OCI-LY3 (cell line): Measurements from ENCODE around the gene ADCY4.

ENCODE experiments used
- H2AFZ ChIP-seq: fragments of 200-600, 300-600 bp; shearing (Covaris generic); 2 replicates; pipeline ENCODE4 v1.6.0; 2014; ENCODE audit warnings: antibody characterized with exemption, low read depth, low read length
- H3K27ac ChIP-seq: fragments of 200-600, 300-600 bp; sonication (generic); 2 replicates; pipeline ENCODE4 v1.5.1; 2014; ENCODE audit warnings: mild to moderate bottlenecking, low read length, moderate library complexity, mixed read lengths
- H3K27me3 ChIP-seq: fragments of 200-600, 300-600 bp; sonication (generic); 2 replicates; pipeline ENCODE4 v1.6.1; 2014; ENCODE audit warnings: low read depth, low read length, mixed read lengths
- H3K36me3 ChIP-seq: fragments of 200-600, 300-600 bp; sonication (generic); replicated peaks from 2 replicates; pipeline ENCODE3; 2014; ENCODE audit warnings: low read depth, low read length, mixed read lengths
- H3K4me1 ChIP-seq: fragments of 300-600, 200-600 bp; sonication (generic); 2 replicates; pipeline ENCODE4 v1.6.1; 2014; ENCODE audit warnings: low read length, mixed read lengths
- H3K4me2 ChIP-seq: fragments of 200-600, 300-600 bp; sonication (generic); 2 replicates; pipeline ENCODE4 v1.6.1; 2014; ENCODE audit warnings: low read length, mixed read lengths
- H3K4me3 ChIP-seq: fragments of 300-600, 200-600 bp; sonication (generic); 2 replicates; pipeline ENCODE4 v1.5.1; 2014; ENCODE audit warnings: antibody characterized with exemption, mild to moderate bottlenecking, low read length, moderate library complexity
- H3K79me2 ChIP-seq: fragments of 300-600, 200-600 bp; shearing (Covaris generic); 2 replicates; pipeline ENCODE4 v1.6.1; 2014; ENCODE audit warnings: mild to moderate bottlenecking, low read length, mixed read lengths
- H3K9ac ChIP-seq: fragments of 300-600, 200-600 bp; shearing (Covaris generic); 2 replicates; pipeline ENCODE4 v1.6.0; 2014; ENCODE audit warnings: mild to moderate bottlenecking, low read length, moderate library complexity
- H3K9me3 ChIP-seq: fragments of 200-600, 300-600 bp; shearing (Covaris generic); 2 replicates; pipeline ENCODE4 v1.6.1; 2014; ENCODE audit warnings: low read length, mixed read lengths; ENCODE audit not compliant: insufficient read depth
- H4K20me1 ChIP-seq: fragments of 200-600, 300-600 bp; sonication (generic); 2 replicates; pipeline ENCODE4 v1.6.1; 2016; ENCODE audit warnings: low read length, mixed read lengths; ENCODE audit not compliant: insufficient read depth
- EZH2phosphoT487 ChIP-seq: fragments of 200-600 bp; shearing (Covaris generic); IDR thresholded peaks from 2 replicates; pipeline ENCODE4 v1.6.1; 2018; ENCODE audit warnings: antibody characterized with exemption, mixed run types, low read depth
- TF ChIP-seq, protein P1 (sequence below): fragments of 200-600, 300-600 bp; sonication (generic); IDR thresholded peaks from 2 replicates; pipeline ENCODE4 v1.5.1; 2014; ENCODE audit warnings: antibody characterized with exemption, low read length, low read depth

The ADCY4 gene

DNA sequence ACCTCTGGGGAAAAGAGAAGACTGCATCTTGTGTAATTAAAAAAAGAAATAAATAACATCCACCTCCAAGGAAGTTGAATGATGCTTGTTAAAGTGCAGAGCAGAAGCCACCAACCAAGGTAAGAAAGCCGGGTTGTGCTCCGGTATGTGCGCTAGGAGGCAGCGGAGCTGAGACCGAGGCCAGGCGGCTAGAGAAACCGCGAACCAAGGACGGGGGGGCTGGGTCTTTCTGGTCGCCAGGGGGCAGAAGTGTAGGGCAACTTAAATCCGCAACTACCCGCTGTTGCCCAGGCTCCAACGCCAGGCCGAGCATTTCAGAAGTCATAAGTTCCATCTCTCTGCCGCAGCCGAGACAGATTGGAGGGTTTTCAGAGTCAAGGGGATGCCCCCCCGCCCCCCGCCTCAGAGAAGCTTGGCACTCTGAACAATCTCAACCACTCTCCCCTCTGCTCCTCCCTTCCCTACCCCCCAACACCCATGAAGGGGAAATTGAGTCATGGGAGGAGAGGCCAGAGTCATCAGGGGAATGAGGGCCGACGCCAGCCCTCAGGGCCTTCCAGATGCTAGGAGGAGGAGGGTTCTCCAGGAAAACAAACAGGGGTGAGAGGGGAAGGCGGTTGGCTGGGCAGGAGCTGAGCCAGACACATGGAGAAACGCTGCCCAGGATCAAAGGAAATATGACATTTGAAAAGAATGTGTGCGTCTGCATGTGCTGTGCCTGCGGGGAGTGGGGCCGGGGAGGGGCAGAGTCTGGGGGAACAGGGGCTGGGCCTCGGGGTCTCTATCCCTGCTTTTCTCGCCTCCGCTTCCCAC lies 30.9 kb upstream of the ADCY4 start:
- H3K27me3 ChIP-seq: no peaks in the 10 kb centered on the region
- TF ChIP-seq EZH2phosphoT487: no peak
- TF ChIP-seq, protein P1, sequence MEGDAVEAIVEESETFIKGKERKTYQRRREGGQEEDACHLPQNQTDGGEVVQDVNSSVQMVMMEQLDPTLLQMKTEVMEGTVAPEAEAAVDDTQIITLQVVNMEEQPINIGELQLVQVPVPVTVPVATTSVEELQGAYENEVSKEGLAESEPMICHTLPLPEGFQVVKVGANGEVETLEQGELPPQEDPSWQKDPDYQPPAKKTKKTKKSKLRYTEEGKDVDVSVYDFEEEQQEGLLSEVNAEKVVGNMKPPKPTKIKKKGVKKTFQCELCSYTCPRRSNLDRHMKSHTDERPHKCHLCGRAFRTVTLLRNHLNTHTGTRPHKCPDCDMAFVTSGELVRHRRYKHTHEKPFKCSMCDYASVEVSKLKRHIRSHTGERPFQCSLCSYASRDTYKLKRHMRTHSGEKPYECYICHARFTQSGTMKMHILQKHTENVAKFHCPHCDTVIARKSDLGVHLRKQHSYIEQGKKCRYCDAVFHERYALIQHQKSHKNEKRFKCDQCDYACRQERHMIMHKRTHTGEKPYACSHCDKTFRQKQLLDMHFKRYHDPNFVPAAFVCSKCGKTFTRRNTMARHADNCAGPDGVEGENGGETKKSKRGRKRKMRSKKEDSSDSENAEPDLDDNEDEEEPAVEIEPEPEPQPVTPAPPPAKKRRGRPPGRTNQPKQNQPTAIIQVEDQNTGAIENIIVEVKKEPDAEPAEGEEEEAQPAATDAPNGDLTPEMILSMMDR: peak; percentile 90
- H3K4me1 ChIP-seq: peaks cover 18% of the 10 kb centered on the region
- peak overlapping the region; percentile 95 for H3K4me3 ChIP-seq
- H3K9ac ChIP-seq: peak overlapping the region; percentile 99
- no peaks in the 10 kb centered on the region for H4K20me1 ChIP-seq
- H3K9me3 ChIP-seq: no peaks in the 10 kb centered on the region
- peak overlapping the region; percentile 87 for H3K27ac ChIP-seq
- H2AFZ ChIP-seq: peak overlapping the region; percentile 32; the same call in 1 of the 2 replicates
- H3K79me2 ChIP-seq: no peaks in the 10 kb centered on the region
- no peaks in the 10 kb centered on the region for H3K36me3 ChIP-seq
- peak overlapping the region; percentile 74 for H3K4me2 ChIP-seq

- H2AFZ ChIP-seq: no peak overlapping the region
Measured at GRCh38 chr14:24364841-24365240, 30.0 kb upstream of the ADCY4 start.

GRCh38 chr14:24363401-24363800 lies 28.5 kb upstream of the ADCY4 start:
- Histone ChIP-seq H3K27ac (no peak overlapping the region), H3K4me1 (peaks cover 14% of the 10 kb centered on the region), H3K4me3 (no peak overlapping the region), H2AFZ (no peak overlapping the region), H3K36me3 (no peaks in the 10 kb centered on the region), H3K79me2 (no peaks in the 10 kb centered on the region), H3K9ac (no peak overlapping the region), H3K9me3 (no peaks in the 10 kb centered on the region), H3K4me2 (no peak overlapping the region), H3K27me3 (no peaks in the 10 kb centered on the region), H4K20me1 (no peaks in the 10 kb centered on the region)
- no peak for TF ChIP-seq EZH2phosphoT487
- TF ChIP-seq, protein P1: no peak

More at GRCh38 chr14:24364841-24365240, 30.0 kb upstream of the ADCY4 start:
- no peaks in the 10 kb centered on the region for H3K79me2 ChIP-seq
- H3K27ac ChIP-seq: no peak overlapping the region
- no peaks in the 10 kb centered on the region for H3K9me3 ChIP-seq
- H3K4me1 ChIP-seq: peaks cover 18% of the 10 kb centered on the region
- H3K4me3 ChIP-seq: no peak overlapping the region
- no peaks in the 10 kb centered on the region for H4K20me1 ChIP-seq
- TF ChIP-seq EZH2phosphoT487: no peak
- TF ChIP-seq, protein P1: no peak
- no peaks in the 10 kb centered on the region for H3K36me3 ChIP-seq
- no peaks in the 10 kb centered on the region for H3K27me3 ChIP-seq
- H3K4me2 ChIP-seq: peak overlapping the region; percentile 74; the same call in 1 of the 2 replicates
- no peak overlapping the region for H3K9ac ChIP-seq

DNA sequence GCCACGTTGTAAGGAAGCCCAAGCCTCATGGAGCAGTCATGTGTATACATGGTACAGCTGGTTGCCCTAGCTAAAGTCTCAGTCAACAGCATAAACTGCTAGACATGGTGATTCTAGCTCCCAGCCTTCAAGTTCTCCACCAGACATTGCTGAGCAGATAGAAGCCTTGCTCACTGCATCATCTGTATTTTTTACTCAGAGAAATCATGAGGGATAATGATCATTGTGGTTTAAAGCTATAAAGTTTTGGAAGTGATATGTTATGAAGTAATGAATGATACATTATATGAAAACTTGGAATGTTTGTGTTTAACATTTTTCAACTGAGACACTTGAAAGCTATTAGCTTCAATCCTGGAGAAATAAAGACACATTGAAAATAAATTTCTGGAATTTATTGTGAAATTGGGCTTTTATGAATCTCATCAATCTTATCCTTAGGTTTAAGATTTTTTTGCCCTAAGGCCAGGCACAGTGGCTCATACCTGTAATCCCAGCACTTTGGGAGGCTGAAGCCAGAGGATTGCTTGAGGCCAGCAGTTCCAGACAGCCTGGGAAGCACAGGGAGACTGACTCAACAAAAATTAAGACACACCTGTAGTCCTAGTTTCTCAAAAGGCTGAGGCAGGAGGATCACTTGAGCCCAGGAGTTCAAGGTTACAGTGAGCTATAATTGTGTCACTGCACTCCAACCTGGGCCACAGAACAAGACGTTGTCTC lies 27.5 kb upstream of the ADCY4 start:
- TF ChIP-seq, protein P1: no peak
- TF ChIP-seq EZH2phosphoT487: no peak
- Histone ChIP-seq H2AFZ (no peak overlapping the region), H3K9ac (no peak overlapping the region), H3K27ac (no peak overlapping the region), H3K36me3 (no peaks in the 10 kb centered on the region), H3K4me3 (no peak overlapping the region), H3K79me2 (no peaks in the 10 kb centered on the region), H3K9me3 (no peaks in the 10 kb centered on the region), H4K20me1 (no peaks in the 10 kb centered on the region), H3K4me1 (peaks cover 14% of the 10 kb centered on the region), H3K4me2 (no peak overlapping the region), H3K27me3 (peaks cover 1% of the 10 kb centered on the region; the same call in 1 of the 2 replicates)
